Ishikawa (cell line): ENCODE results near the gene RAB44.

Experiments
- CEBPB ChIP-seq: IDR thresholded peaks from 2 replicates; pipeline ENCODE4 v1.6.1; 2012
- CREB1 ChIP-seq: IDR thresholded peaks from 2 replicates; pipeline ENCODE4 v1.6.1; 2012; ENCODE audit warnings: low read depth
- EGR1 ChIP-seq: IDR thresholded peaks from 2 replicates; pipeline ENCODE4 v1.6.1; 2012
- EP300 ChIP-seq: IDR thresholded peaks from 2 replicates; pipeline ENCODE4 v1.6.1; 2012; ENCODE audit warnings: borderline replicate concordance
- FOXM1 ChIP-seq: IDR thresholded peaks from 2 replicates; pipeline ENCODE4 v1.6.1; 2012; ENCODE audit warnings: low read depth, borderline replicate concordance
- MAX ChIP-seq: IDR thresholded peaks from 2 replicates; pipeline ENCODE4 v1.6.1; 2012
- NFIC ChIP-seq: IDR thresholded peaks from 2 replicates; pipeline ENCODE4 v1.6.1; 2012
- RAD21 ChIP-seq: IDR thresholded peaks from 2 replicates; pipeline ENCODE4 v1.6.1; 2012; ENCODE audit warnings: low read depth
- REST ChIP-seq: IDR thresholded peaks from 2 replicates; pipeline ENCODE4 v1.6.1; 2012; ENCODE audit warnings: low read depth, mild to moderate bottlenecking
- TAF1 ChIP-seq: IDR thresholded peaks from 2 replicates; pipeline ENCODE4 v1.6.1; 2012; ENCODE audit warnings: low read depth, mild to moderate bottlenecking
- TCF12 ChIP-seq: IDR thresholded peaks from 2 replicates; pipeline ENCODE4 v1.6.1; 2012; ENCODE audit warnings: low read depth
- TEAD4 ChIP-seq: IDR thresholded peaks from 2 replicates; pipeline ENCODE4 v1.6.1; 2012
- YY1 ChIP-seq: IDR thresholded peaks from 2 replicates; pipeline ENCODE4 v1.6.1; 2012; ENCODE audit warnings: low read depth
- ZBTB7A ChIP-seq: IDR thresholded peaks from 2 replicates; pipeline ENCODE4 v1.6.1; 2012; ENCODE audit warnings: low read depth
- TF ChIP-seq, protein P1 (sequence below): IDR thresholded peaks from 2 replicates; pipeline ENCODE4 v1.6.1; 2012

The RAB44 gene

DNA sequence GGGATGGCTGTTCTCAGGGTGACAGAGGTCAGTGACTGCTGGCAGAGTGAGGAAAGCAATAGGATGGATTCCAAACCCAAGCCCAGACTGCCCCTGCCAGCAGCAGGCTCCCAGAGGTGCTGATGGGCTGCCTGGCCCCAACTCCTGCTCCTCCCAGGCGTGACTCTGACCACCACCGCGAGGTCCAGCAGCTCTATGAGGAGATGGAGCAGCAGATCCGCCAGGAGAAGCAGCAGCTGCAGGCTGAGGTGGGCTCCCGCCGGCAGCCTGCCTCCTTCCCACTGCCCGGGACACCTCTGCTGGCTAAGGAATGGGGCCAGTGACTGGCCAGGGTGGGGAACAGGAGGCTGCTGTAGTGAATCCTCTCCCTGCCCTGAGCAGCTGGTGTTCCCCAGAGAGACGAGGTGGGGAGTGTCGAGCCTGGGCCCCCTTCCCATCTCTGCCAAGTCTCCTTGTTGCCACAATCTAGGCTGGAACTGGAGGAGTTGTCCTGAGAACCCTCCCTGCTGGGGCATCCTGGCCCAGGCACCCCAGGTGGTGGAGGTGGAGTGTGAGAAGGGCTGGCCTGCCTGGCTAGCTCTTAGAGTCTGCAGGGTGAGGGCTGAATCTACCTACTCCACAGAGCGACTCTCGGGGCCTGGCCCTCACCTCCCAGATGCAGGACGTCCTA, 20.4 kb downstream of the RAB44 start:
- TF ChIP-seq TCF12 (no peak), EGR1 (no peak), NFIC (no peak), RAD21 (no peak), FOXM1 (no peak)

DNA sequence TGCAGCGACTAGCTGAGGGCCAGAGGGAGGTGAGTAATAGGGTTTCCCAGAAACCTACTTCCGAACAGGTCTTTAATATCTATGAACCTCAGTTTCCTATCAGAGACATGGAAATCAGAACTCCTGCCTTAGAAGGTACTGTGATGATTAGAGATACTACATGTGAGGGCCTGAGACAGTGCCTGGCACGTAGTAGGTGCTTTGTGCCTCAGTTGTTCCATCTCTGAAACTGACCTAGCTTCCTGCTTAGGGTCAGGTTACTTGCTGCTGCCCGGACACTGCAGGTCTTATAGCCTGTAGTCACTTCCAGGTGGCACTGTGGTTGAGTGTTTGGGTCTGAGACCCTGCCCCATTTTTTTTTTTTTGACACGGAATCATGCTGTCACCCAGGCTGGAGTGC, 20.9 kb downstream of the RAB44 start:
- TF ChIP-seq MAX (no peak), CEBPB (no peak), REST (no peak), CREB1 (no peak), ZBTB7A (no peak), TEAD4 (no peak), EP300 (no peak), TCF12 (no peak), EGR1 (no peak), YY1 (no peak), RAD21 (no peak), TAF1 (no peak), FOXM1 (no peak), NFIC (no peak)
- TF ChIP-seq, protein P1, sequence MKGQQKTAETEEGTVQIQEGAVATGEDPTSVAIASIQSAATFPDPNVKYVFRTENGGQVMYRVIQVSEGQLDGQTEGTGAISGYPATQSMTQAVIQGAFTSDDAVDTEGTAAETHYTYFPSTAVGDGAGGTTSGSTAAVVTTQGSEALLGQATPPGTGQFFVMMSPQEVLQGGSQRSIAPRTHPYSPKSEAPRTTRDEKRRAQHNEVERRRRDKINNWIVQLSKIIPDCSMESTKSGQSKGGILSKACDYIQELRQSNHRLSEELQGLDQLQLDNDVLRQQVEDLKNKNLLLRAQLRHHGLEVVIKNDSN, result no peak

DNA sequence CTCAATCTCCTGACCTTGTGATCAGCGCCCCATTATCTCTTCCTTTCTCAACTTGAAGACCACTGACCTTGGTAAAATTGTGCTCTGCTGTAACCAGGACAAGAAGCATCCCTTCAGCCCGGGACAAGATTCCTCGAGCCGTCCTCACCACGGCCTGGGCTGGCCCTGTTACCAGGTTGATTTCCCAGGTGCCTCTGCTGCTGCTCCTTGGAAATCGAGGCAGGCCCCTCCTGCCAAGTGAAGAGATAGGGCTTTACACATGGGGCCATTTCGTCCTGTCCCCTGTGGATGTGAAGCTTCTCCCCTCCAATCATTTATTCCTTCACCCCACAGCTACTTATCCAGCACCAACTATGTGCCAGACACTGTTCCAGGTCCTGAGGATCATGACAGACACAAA, 21.5 kb downstream of the RAB44 start:
- TF ChIP-seq TEAD4 (no peak), REST (no peak), EP300 (no peak), FOXM1 (no peak), EGR1 (no peak), YY1 (no peak), CREB1 (no peak), MAX (no peak), RAD21 (no peak), ZBTB7A (no peak), TCF12 (no peak), NFIC (no peak), CEBPB (no peak), TAF1 (no peak)
- TF ChIP-seq, protein P1, result no peak

DNA sequence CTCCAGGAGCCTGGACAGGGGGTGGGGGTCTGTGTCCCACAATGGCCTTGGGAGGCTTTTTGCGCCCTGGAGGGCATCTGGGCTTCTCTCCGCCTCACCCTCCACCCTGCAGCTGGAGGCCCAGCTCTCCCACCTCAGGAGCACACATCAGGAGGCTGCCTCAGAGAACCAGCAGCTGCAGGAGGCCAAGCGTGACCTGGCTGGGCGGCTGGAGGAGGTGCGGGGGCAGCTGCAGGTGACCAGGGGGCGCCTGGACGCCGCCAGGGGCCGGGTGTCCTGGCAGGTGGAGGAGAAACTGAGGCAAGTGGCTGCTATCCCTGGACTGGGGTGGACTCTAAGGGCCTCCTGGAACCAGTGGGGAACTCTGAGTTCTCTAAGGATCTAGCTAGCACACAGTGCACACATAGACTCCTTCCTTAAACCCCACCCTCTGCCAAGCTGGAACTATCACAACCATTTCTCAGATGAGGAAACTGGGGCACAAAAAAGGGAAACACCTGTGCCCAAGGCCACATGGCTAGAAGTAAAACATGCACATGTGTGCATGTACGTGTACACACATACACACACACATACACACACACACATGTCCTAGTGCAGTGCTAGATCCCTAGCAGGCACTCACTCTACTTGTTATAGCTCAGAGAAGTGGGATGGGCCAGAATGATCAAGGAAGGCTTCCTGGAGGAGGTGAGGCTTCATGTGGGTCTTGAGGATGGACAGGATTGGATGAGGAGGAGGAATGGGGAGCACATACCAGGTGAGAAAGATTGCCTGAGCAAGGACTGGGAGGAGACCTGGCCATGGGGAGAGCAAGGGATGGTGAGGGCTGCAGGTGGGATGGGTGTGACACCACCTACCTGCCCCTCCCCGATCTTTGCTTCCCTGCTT, 22.9 kb downstream of the RAB44 start:
- TF ChIP-seq CREB1, result no peak
- TF ChIP-seq ZBTB7A, result no peak
- no peak for TF ChIP-seq TCF12
- TF ChIP-seq, protein P1, result no peak
- TF ChIP-seq EP300, result no peak
- no peak for TF ChIP-seq MAX
- no peak for TF ChIP-seq TAF1
- no peak for TF ChIP-seq EGR1
- TF ChIP-seq RAD21, result no peak
- TF ChIP-seq NFIC, result no peak
- no peak for TF ChIP-seq YY1
- TF ChIP-seq REST, result no peak
- TF ChIP-seq CEBPB, result no peak
- no peak for TF ChIP-seq FOXM1
- no peak for TF ChIP-seq TEAD4
